GM12874 (cell line): ENCODE results near the gene B3GNT5.

Source experiments
- CTCF ChIP-seq: IDR thresholded peaks from 2 replicates; pipeline ENCODE4 v1.5.1; 2011; ENCODE audit warnings: low read depth, mild to moderate bottlenecking, control low read depth, low read length, moderate library complexity; ENCODE audit not compliant: insufficient read depth

B3GNT5 gene

GRCh38 chr3:183285318-183285717 is 32.3 kb downstream of the B3GNT5 start:
- TF ChIP-seq CTCF, result no peak

DNA sequence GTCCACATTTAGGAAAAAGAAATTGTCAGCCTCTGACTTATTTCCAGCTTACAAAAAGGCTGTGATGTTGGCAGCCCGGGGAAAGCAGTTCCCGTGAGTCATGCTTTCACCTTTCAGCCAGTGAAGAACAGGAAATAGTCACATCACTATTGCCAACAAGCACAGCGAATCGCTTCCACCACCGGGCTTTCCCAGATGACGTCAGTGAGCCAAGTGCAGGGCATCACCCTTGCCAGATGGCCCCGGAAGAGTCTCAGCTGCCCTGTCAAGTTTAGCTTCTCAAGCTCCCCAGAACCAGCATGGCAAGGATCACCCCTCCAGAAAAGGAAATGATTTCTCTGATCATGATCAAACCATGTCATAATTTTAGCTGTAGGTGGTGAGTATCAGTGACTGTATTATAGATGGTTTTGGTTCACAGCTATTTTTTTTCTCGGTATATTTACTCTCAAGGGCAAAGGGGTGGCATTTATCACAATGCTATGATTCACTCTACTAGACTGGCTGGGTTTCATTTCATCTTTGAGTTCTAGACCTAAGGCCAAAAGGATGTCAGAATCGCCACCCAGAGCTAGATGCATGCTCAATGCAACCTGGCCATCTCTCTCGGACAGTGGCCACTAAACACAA is 32.9 kb downstream of the B3GNT5 start:
- no peak for TF ChIP-seq CTCF

- TF ChIP-seq CTCF, result no peak
Observed at GRCh38 chr3:183287301-183287971, 34.4 kb downstream of the B3GNT5 start.

DNA sequence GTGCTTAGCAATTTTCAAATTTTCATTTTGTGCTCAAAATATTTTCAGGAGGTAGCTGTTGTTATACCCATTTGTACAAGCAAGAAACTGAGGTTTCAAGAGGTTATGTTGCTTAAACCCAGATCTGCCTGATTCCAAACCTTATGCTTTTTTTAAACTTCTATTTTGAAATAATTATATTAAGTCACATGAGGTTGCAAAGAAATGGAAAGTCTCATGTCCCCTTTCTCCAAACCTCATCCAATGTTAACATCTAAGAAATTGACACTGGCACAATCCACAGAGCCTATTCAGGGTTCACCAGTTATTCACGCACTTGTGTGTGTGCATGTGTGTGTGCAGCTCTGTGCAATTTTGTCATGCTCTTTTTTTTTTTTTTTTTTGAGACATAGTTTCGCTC is 35.1 kb downstream of the B3GNT5 start:
- no peak for TF ChIP-seq CTCF

GRCh38 chr3:183290216-183290615 is 37.2 kb downstream of the B3GNT5 start:
- TF ChIP-seq CTCF, result no peak

- TF ChIP-seq CTCF, result no peak
Observed at GRCh38 chr3:183291497-183292031, 38.5 kb downstream of the B3GNT5 start.

DNA sequence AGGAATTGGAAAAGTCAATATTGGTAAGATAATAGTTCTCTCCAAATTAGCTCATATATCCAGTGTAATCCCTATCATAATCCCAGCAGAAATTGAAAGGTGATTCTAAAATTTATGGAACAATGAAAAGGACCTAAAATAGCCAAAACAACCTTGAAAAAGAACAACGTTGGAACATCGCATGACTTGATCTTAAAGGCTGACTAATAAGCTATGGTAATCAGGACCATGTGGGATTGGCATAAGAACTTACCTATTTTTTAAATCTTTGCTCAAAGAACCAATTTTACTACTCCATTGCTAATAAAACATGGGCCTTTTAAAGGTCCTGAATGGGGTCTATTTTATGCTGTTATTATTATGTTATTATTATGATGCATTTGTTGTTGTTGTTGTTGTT is 40.9 kb downstream of the B3GNT5 start:
- TF ChIP-seq CTCF, result no peak
